Measurements from ENCODE around the gene SMC1A. TPM values are rescaled to one million over a fixed set of nuclear protein-coding genes. Genes with fewer than 3 reads are reported as not detected.

SMC1A gene
- 18.8 and 61.1 TPM in 2 replicates for total RNA-seq

DNA sequence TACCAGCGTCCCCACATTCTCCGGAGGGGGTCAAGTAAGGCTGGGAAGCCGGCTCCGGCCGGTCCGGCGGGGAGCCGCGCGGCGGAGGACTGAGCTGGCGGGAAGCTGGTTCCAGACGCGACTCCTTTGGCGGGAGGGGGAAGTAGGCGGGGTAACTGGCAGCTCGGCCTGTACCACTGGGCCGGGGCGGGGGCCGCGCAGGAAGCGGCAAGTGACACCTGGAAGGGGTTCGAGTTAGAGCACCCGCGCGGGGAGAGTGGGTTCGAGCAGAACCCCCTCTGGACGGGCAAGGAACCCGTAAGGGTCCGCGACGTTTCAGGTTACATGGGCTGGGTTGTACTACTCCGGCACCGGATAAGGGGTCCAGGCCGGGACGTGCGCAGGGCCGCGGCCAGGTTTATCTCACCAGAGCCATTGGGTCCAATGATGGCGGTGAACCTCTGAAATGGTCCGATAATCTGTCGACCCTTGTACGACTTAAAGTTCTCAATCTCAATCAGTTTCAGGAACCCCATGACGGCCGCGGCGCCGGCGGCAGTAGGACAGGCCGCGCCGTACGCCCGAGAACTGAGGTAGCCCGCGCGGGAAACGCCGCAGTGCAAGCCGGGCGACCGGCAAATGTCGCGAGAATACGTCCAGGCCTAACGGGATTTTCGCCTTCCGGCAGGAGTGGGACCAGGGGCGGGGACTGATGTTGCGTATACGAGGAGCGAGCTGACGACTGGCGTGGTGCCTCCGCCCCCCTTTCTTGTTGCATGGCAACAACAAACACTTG lies at the start of gene SMC1A:
Gene SMC1A (minus strand): TSS at position 569 of the 775 bp plus-strand sequence. CDS start 54 bp downstream, at position 515.

DNA sequence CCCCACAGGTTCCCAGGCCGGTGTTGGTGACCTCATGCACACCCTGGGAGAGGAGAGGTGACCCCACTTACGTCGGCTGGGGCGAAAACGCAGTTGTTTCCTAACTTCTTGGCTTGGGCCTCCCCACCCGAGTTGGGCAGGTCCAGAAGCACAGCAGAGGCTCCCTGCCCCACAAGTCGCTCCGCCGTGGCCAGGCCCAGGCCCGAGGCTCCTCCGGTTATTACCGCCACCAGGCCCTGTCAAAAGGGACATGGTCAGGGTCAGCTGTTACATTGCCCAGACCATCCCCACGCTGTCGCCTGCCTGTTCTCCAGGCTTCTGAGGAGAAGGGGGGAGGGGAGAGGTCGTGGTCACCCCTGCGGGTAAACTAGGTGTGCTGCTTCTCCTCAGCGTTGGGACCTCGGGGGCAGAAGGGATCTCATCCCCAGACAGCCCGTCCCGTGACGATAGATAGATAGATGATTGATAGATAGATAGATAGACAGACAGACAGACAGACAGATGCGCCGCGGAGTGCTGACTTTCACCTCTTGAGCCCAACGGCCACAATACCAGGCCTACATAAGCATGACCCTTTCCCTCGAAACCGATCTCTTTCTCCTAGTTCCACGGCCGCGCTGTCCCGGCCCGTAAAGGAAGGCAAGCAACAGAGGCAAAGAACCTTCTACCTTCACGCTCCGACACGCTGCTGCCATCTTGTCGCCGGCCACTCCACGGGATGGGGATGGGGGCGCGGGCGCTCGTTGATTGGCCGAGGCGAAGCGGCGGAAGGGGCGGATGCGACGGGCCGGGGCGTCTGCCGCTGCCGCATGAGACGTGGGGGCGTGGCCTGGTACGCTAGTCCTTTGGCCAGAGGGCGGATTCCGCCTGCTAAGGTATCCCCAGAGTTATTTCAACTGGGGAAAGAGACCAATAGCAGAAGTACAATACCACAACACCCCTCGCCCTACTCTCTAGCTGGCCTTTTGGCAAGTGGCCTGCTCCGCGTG lies 11.5 kb upstream of the SMC1A start, which contains the start of gene HSD17B10:
Gene HSD17B10 (minus strand): TSS at position 720 of the 989 bp plus-strand sequence. CDS start 25 bp downstream, at position 695.

DNA sequence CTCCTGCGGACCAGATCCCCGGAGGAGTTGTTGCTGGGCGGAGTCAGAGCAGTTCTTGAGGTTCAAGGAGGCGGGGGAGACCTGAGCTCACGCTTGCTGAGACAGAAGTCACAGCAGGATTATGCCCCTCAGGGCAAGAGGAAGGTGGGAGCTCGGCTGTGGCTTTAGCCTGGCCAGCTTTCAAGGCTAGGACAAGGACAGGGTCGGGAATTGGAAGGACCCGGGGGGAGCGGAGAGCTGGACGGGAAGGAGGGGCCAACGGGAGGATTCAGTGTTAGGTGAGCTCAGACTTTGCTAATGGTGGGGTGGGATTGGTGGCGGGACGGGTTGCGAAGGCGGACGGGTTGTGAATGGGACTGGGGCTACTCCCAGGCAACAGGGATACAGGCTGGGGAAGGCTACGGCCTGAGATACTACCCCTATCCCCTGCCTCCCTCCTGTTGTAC lies 430 bp upstream of the SMC1A start, which contains the start of gene RIBC1:
Gene RIBC1 (plus strand): TSS at position 13 of the 446 bp plus-strand sequence. CDS start 3,404 bp downstream, outside the sequence.

Other genes starting within 250 kb of the SMC1A start
- 107 and 135 TPM in 2 replicates for gene KDM5C, start 197.4 kb downstream of the SMC1A start, total RNA-seq
- gene IQSEC2, start 141.1 kb downstream of the SMC1A start, total RNA-seq: 8.3 and 12.9 TPM in 2 replicates
- gene RIBC1, start 219 bp upstream of the SMC1A start, total RNA-seq: 0.33 and 2.3 TPM in 2 replicates
- gene HSD17B10, start 11.7 kb upstream of the SMC1A start, total RNA-seq: 88.4 and 94.7 TPM in 2 replicates